Naive thymus-derived CD4-positive, alpha-beta T cell (primary cell): ENCODE measurements around the gene NPB. TPM values are rescaled to one million over a fixed set of nuclear protein-coding genes. Genes with fewer than 3 reads are reported as not detected.

Experiments
- ATAC-seq: fragments of 150-1000 bp; cut with Tn5 transposase; 2 replicates; pipeline ENCODE4 v1.10.0; 2021; ENCODE audit warnings: mild to moderate bottlenecking, moderate library complexity
- CTCF ChIA-PET: fragments of 350-600 bp; sonication (Branson Sonifier 250); formaldehyde crosslinking; loops from one replicate; lab custom pipeline; 2021; ENCODE audit warnings: antibody characterized with exemption; lab: Charles Lee
- POLR2A ChIA-PET: fragments of 350-600 bp; sonication (Branson Sonifier 250); formaldehyde crosslinking; loops from one replicate; lab custom pipeline; 2021; ENCODE audit warnings: antibody characterized with exemption, inconsistent platforms; lab: Charles Lee
- DNase-seq, 9 donors: peaks; one replicate each; pipeline versions ENCODE4 v3.0.0 to v3.0.0-alpha.2; 2020 to 2022; ENCODE audit warnings: mixed read lengths in 1 of 9
- H3K27ac ChIP-seq: one replicate; pipeline ENCODE4 v1.7.0; 2013; ENCODE audit warnings: mild to moderate bottlenecking, low read depth, low read length, moderate library complexity
- H3K27me3 ChIP-seq, 2 donors: one replicate each; pipeline ENCODE4 v1.7.0; 2013; ENCODE audit warnings: low read length in 2 of 2, mild to moderate bottlenecking in 2 of 2, moderate library complexity in 2 of 2; ENCODE audit not compliant: control insufficient read depth in 2 of 2, insufficient read depth in 2 of 2
- H3K36me3 ChIP-seq, 3 experiments: 1 replicate in 2 of 3; 2 replicates in 1 of 3; pipeline ENCODE4 v1.7.0; 2013; ENCODE audit warnings: low read length in 3 of 3, mild to moderate bottlenecking in 3 of 3, moderate library complexity in 1 of 3; ENCODE audit not compliant: insufficient read depth in 3 of 3, control insufficient read depth in 2 of 3
- H3K4me1 ChIP-seq, 2 donors: one replicate each; pipeline ENCODE4 v1.7.0; 2013; ENCODE audit warnings: low read length in 2 of 2, mild to moderate bottlenecking in 2 of 2, moderate library complexity in 1 of 2; ENCODE audit not compliant: control insufficient read depth in 2 of 2, insufficient read depth in 2 of 2
- H3K4me3 ChIP-seq: 2 replicates; pipeline ENCODE4 v1.7.0; 2013; ENCODE audit warnings: mild to moderate bottlenecking, low read length
- H3K9me3 ChIP-seq, 3 experiments: 1 replicate in 2 of 3; 2 replicates in 1 of 3; pipeline ENCODE4 v1.7.0; 2013; ENCODE audit warnings: low read length in 3 of 3; ENCODE audit not compliant: control insufficient read depth in 2 of 3
- H3K27ac Mint-ChIP-seq, 9 donors: one replicate each; pipeline ENCODE4 v1.8.0; 2020 to 2022; ENCODE audit warnings: mixed read lengths in 9 of 9, mild to moderate bottlenecking in 8 of 9, moderate library complexity in 5 of 9, inconsistent platforms in 2 of 9
- H3K27me3 Mint-ChIP-seq, 5 donors: one replicate each; pipeline ENCODE4 v1.8.0; 2021 to 2022; ENCODE audit warnings: mixed read lengths in 5 of 5, mild to moderate bottlenecking in 1 of 5
- H3K36me3 Mint-ChIP-seq, 5 donors: one replicate each; pipeline ENCODE4 v1.8.0; 2020 to 2022; ENCODE audit warnings: mixed read lengths in 5 of 5, mild to moderate bottlenecking in 3 of 5, inconsistent platforms in 1 of 5
- H3K4me1 Mint-ChIP-seq, 7 donors: one replicate each; pipeline ENCODE4 v1.8.0; 2020 to 2022; ENCODE audit warnings: mixed read lengths in 7 of 7, mild to moderate bottlenecking in 3 of 7, inconsistent platforms in 1 of 7
- H3K4me3 Mint-ChIP-seq, 10 donors: one replicate each; pipeline ENCODE4 v1.8.0; 2020 to 2022; ENCODE audit warnings: mild to moderate bottlenecking in 10 of 10, mixed read lengths in 10 of 10, moderate library complexity in 6 of 10, inconsistent platforms in 2 of 10
- H3K9me3 Mint-ChIP-seq, 11 donors: one replicate each; pipeline ENCODE4 v1.8.0; 2020 to 2022; ENCODE audit warnings: mixed read lengths in 11 of 11, mild to moderate bottlenecking in 4 of 11, inconsistent platforms in 1 of 11, moderate library complexity in 1 of 11
- intact Hi-C, 2 donors: fragments of 100-400 bp; cut with micrococcal nuclease; formaldehyde crosslinking; loops; one replicate each; pipeline ENCODE4 v1.15.1; 2023
- polyA plus RNA-seq, 2 donors: library from polyadenylated mRNA; unstranded; fragments of 300-500 nt; fragmentation: Illumina TruSeq; gene quantifications; one replicate each; pipeline ENCODE4 v1.2.3, GENCODE V29; 2021
- total RNA-seq, 6 experiments: library from RNA in 5 of 6; stranded (reverse) in 5 of 6; gene quantifications; 1 replicate in 5 of 6; 2 replicates in 1 of 6; pipeline ENCODE4 v1.2.3 and lab custom pipeline; 2021 to 2026

The NPB gene
- total and polyA plus RNA-seq, 7 experiments from 2014 or later = 0.20 to 0.59 (median 0.51) TPM; not detected in 2

DNA sequence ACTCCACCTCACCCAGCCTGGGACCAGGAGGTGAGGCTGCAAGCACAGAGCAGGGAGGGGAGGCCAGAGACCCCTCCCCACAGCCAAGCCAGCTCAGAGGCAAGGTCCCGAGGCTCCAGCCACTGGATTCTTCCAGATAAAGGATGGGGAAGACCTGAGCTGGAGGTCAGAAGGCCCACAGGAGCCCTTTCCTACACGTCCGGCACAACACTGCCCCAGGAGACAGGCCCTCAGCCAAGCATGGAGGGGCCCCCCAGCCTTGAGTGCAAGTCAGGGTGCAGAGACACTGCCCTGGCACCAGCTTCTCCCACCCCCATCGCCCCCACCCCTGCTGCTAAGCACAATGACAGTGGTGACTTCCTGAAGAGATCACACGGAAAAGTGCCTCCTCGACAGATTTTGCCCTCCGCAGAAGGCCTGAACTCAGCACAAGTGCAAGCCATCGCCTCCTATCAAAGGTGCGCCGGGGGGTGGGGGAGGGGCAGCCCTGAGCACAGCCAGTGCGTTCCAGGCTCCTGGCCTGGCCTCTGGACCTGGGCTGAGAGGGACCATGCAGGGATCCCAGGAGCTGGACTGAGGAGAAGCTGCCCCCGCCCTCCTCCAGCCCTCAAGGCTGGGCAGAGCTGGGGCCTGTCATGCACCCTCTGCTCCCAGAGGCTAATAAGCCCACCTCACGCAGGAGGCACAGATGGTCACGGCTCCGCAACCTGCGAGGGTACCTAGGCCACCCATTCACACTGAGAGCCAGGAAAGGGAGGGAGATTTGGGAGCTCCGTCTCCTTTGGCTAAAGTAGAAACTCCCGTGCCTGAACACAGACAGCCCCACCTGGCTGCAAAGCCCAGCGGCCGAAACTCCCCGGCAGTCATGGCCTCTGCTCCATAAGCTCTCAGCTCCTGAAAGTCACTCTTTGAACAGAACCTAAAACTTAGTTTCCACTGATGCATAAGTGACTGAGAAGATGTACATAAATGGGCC lies 22.8 kb downstream of the NPB start:
- H3K27ac ChIP-seq = no peak overlapping the region
- CTCF ChIA-PET = interaction anchor here (0.6 kb wide), 1 partner anchor 296 kb away, joined by 4 read pairs; no protein-coding TSS in a partner anchor
- peaks cover 10 to 31% of the 10 kb centered on the region in 2 donors for H3K4me1 ChIP-seq
- peaks cover 0 to 13% of the 10 kb centered on the region in 2 donors for H3K27me3 ChIP-seq
- H3K9me3 ChIP-seq = no peaks in the 10 kb centered on the region
- Mint-ChIP-seq H3K4me1 (peaks cover 9 to 34% (median 23%) of the 10 kb centered on the region in 7 donors), H3K4me3 (peak overlapping the region; percentile 39 to 91 (median 80)), H3K9me3 (no peaks in the 10 kb centered on the region), H3K27me3 (peaks cover 0 to 6% (median 0%) of the 10 kb centered on the region in 5 donors), H3K36me3 (peaks cover 0 to 4% (median 0%) of the 10 kb centered on the region in 5 donors), H3K27ac (peak overlapping the region in 8 of 9 donors; percentile 25 to 91 (median 76))
- peak in 2 of 9 donors; percentile 26 to 27 for DNase-seq
- intact Hi-C loops = loop anchor here (5.0 kb wide), 4 partner anchors 33 to 1663 kb away; partner anchors contain the start of genes ARHGDIA (in 2 of the 2), ALYREF (in 1 of the 2), ANAPC11 (in 1 of the 2) and RNF213 (in 1 of the 2)
- POLR2A ChIA-PET = interaction anchor here (0.7 to 3.3 kb wide), 5 partner anchors 8 to 55 kb away, joined by 3 to 23 read pairs (median 5); no protein-coding TSS in a partner anchor
- peaks cover 0 to 8% (median 0%) of the 10 kb centered on the region in 3 experiments for H3K36me3 ChIP-seq
- no peak overlapping the region for H3K4me3 ChIP-seq
- ATAC-seq = no peak

DNA sequence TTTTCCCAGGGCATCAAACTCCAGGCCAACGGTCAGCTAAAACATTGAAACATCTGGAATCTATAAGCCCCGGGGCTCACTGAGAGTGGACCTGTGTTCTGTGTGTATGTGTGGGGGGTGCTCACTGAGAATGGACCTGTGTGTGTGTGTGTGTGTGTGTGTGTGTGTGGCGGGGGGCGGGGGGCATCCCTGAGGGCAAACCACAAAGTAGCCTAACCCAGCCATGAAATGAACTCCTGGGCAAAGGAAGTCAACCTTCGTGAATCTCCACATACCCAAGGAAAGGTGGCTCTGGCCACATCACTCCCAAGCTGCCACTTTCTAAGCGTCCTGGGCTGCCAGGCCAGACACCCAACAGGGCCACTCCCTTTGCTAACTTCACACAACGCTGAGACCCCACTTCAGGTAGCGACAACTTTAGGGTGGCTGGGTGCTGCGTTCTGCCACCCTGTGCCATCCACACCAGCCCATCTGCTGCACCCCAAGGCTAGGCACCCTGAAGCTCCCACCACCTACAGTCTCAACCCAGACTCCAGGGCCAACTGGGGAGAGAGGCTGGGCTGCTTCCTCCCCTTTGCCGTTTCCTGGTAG lies 23.9 kb downstream of the NPB start:
- no peak for DNase-seq
- H3K36me3 ChIP-seq = peaks cover 0 to 8% (median 0%) of the 10 kb centered on the region in 3 experiments
- H3K4me3 Mint-ChIP-seq = peak overlapping the region; percentile 77 to 91 (median 84)
- H3K9me3 ChIP-seq = no peaks in the 10 kb centered on the region
- H3K27me3 ChIP-seq = peaks cover 0 to 13% of the 10 kb centered on the region in 2 donors
- ChIA-PET POLR2A (interaction anchor here (0.9 to 3.3 kb wide), 10 partner anchors 9 to 97 kb away, joined by 3 to 23 read pairs (median 5); partner anchors contain the start of genes CENPX and LRRC45), CTCF (interaction anchor here (0.6 to 1.2 kb wide), 2 partner anchors 9 to 295 kb away, joined by 4 read pairs; no protein-coding TSS in a partner anchor)
- peak overlapping the region; percentile 69 to 95 (median 88) for H3K27ac Mint-ChIP-seq
- peaks cover 0 to 3% (median 0%) of the 10 kb centered on the region in 5 donors for H3K36me3 Mint-ChIP-seq
- H3K4me3 ChIP-seq = peak overlapping the region; percentile 58
- H3K27me3 Mint-ChIP-seq = peaks cover 0 to 9% (median 0%) of the 10 kb centered on the region in 5 donors
- H3K4me1 ChIP-seq = peaks cover 10 to 31% of the 10 kb centered on the region in 2 donors
- no peaks in the 10 kb centered on the region for H3K9me3 Mint-ChIP-seq
- intact Hi-C loops = loop anchor here (1.0 to 5.0 kb wide), 6 partner anchors 8 to 1664 kb away; partner anchors contain the start of genes ARHGDIA (in 2 of the 2), PCYT2 (in 2 of the 2), ALYREF (in 1 of the 2) and ANAPC11 (in 1 of the 2)
- peaks cover 9 to 32% (median 21%) of the 10 kb centered on the region in 7 donors for H3K4me1 Mint-ChIP-seq
- ATAC-seq = no peak
- peak overlapping the region; percentile 71 for H3K27ac ChIP-seq

DNA sequence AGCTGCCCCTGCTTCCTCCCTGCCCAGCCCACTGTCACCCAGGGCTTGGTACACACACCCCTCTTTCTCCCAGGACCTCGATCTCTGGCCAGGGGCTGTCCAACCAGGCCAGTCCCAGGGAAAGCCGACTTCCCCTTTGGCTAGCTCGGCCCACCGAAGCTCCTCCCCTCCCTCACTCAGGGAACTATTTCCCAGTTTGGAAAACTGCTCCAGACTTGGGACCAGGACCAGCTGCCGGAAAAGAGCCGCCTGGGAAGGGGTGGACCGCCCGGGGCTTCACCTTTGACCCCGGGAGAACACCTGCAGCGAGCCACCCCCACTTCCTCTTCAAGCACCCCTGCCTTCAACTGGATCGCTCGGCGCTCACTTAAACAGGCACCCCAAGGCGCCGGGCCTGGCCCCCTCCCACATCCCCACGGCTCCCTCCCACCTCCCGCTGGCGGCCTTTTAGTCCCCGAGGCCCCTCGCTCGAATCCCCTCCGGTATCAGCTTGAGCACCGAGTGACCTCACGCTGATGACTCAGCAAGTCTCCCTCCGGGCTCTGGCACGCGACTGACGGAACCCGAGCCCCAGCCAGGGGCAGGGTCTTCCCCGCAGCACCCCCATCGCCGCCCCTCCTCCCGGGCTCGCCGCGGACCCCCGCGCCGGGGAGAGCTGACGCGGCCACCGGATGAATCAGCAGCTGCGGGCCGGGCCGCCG lies 24.6 kb downstream of the NPB start:
- Histone ChIP-seq H3K4me1 (peaks cover 10 to 31% of the 10 kb centered on the region in 2 donors), H3K36me3 (peaks cover 0 to 5% (median 0%) of the 10 kb centered on the region in 3 experiments), H3K9me3 (no peaks in the 10 kb centered on the region), H3K4me3 (peak overlapping the region; percentile 58), H3K27me3 (peaks cover 0 to 13% of the 10 kb centered on the region in 2 donors), H3K27ac (peak overlapping the region; percentile 71)
- peak in 8 of 9 donors; percentile 37 to 65 (median 48) for DNase-seq
- H3K9me3 Mint-ChIP-seq = no peaks in the 10 kb centered on the region
- peaks cover 9 to 32% (median 21%) of the 10 kb centered on the region in 7 donors for H3K4me1 Mint-ChIP-seq
- ATAC-seq = peak; percentile 33
- peak overlapping the region; percentile 69 to 95 (median 88) for H3K27ac Mint-ChIP-seq
- ChIA-PET CTCF (interaction anchor here (1.2 kb wide), 1 partner anchor 9 kb away, joined by 4 read pairs; no protein-coding TSS in a partner anchor), POLR2A (interaction anchor here (0.5 to 3.3 kb wide), 10 partner anchors 9 to 193 kb away, joined by 3 to 23 read pairs (median 5); partner anchors contain the start of genes CENPX and LRRC45)
- peaks cover 0 to 12% (median 0%) of the 10 kb centered on the region in 5 donors for H3K27me3 Mint-ChIP-seq
- intact Hi-C loops = loop anchor here (1.0 to 5.0 kb wide), 8 partner anchors 8 to 1664 kb away; partner anchors contain the start of genes ARHGDIA (in 2 of the 2), PCYT2 (in 2 of the 2), PYCR1 (in 2 of the 2) and SIRT7 (in 2 of the 2)
- no peaks in the 10 kb centered on the region for H3K36me3 Mint-ChIP-seq
- peak overlapping the region; percentile 77 to 91 (median 84) for H3K4me3 Mint-ChIP-seq

- H3K9me3 ChIP-seq = no peaks in the 10 kb centered on the region
- peaks cover 0 to 18% (median 0%) of the 10 kb centered on the region in 5 donors for H3K27me3 Mint-ChIP-seq
- peak overlapping the region in 9 of 10 donors; percentile 58 to 86 (median 76) for H3K4me3 Mint-ChIP-seq
- ATAC-seq (peak; percentile 39), DNase-seq (peak in 1 of 9 donors; percentile 55)
- H3K4me1 ChIP-seq = peaks cover 10 to 31% of the 10 kb centered on the region in 2 donors
- H3K27me3 ChIP-seq = peaks cover 0 to 13% of the 10 kb centered on the region in 2 donors
- peaks cover 0 to 1% (median 0%) of the 10 kb centered on the region in 3 experiments for H3K36me3 ChIP-seq
- no peaks in the 10 kb centered on the region for H3K9me3 Mint-ChIP-seq
- peak overlapping the region; percentile 71 for H3K27ac ChIP-seq
- peak overlapping the region in 1 of 9 donors; percentile 86 for H3K27ac Mint-ChIP-seq
- ChIA-PET POLR2A (interaction anchor here (0.5 to 3.3 kb wide), 9 partner anchors 10 to 97 kb away, joined by 3 to 23 read pairs (median 5); partner anchors contain the start of genes CENPX and LRRC45), CTCF (no interaction called here)
- H3K36me3 Mint-ChIP-seq = no peaks in the 10 kb centered on the region
- peak overlapping the region; percentile 58 for H3K4me3 ChIP-seq
- H3K4me1 Mint-ChIP-seq = peaks cover 9 to 31% (median 21%) of the 10 kb centered on the region in 7 donors
- intact Hi-C loops = loop anchor here (1.0 to 5.0 kb wide), 8 partner anchors 9 to 1665 kb away; partner anchors contain the start of genes ARHGDIA (in 2 of the 2), PCYT2 (in 2 of the 2), PYCR1 (in 2 of the 2) and ALYREF (in 1 of the 2)
Observed at GRCh38 chr17:81927152-81927652, 25.2 kb downstream of the NPB start.
